ENCODE measurements around the gene GOLGA1. TPM values are rescaled to one million over a fixed set of nuclear protein-coding genes. Genes with fewer than 3 reads are reported as not detected.

GOLGA1 gene
- total and polyA plus RNA-seq, 2 of the 13 experiments (the other 11 are each of a cell fraction or from before 2014, with no cell fraction given): 12.7 to 15.9 TPM

GRCh38 chr9:124911766-124912165 lies 29.1 kb downstream of the GOLGA1 start:
- CTCF ChIA-PET (ENCODE audit: low intra/inter-chr PET ratio, low total read pairs): no interaction called here
- Histone ChIP-seq H3K9me3 (ENCODE audit: low read length) (no peaks in the 10 kb centered on the region), H3K27ac (ENCODE audit: extremely low read length, insufficient read depth, low read length) (no peak overlapping the region), H2AFZ (ENCODE audit: low read length) (no peak overlapping the region), H3K27me3 (ENCODE audit: control insufficient read depth in 1 of 2, insufficient read depth in 2 of 2, low read length in 2 of 2) (no peaks in the 10 kb centered on the region), H4K20me1 (ENCODE audit: insufficient read depth, low read length) (no peaks in the 10 kb centered on the region), H3K79me2 (ENCODE audit: insufficient read depth, low read length) (no peaks in the 10 kb centered on the region), H3K4me2 (ENCODE audit: low read depth, low read length) (no peak overlapping the region), H3K36me3 (replicated peaks in 1 of 2; ENCODE audit: control insufficient read depth in 1 of 2, insufficient read depth in 2 of 2, low read length in 2 of 2) (peaks cover 5 to 24% of the 10 kb centered on the region in 2 experiments; a peak in 4 of 5 replicates), H3K9ac (ENCODE audit: insufficient read depth, low read depth, low read length) (no peak overlapping the region), H3K4me3 (replicated peaks in 1 of 3; ENCODE audit: insufficient read depth in 1 of 3, low read depth in 2 of 3, low read length in 3 of 3) (no peak overlapping the region), H3K4me1 (ENCODE audit: insufficient read depth, low read length) (no peaks in the 10 kb centered on the region)
- DNase-seq (ENCODE audit: low spot score) (no peak), FAIRE-seq (no peak), ATAC-seq (no peak)
- in situ Hi-C loops (cut with HindIII; ENCODE audit: extremely low pct_ligation_motif_present, low pct_unique_long_range_greater_than_20kb) (no loop called here), intact Hi-C loops (cut with micrococcal nuclease; ENCODE audit: unreplicated experiment) (no loop called here)
- WGBS (ENCODE audit: low lambda C conversion rate): 93% methylated on average over 1 of the region's 1 CpG
- TF ChIP-seq PLRG1 (conservative IDR thresholded peaks at IDR 0.05) (no peak), SMYD3 (CRISPR knock-in tag; IDR thresholded peaks at IDR 0.05) (no peak), MTA3 (CRISPR knock-in tag; IDR thresholded peaks at IDR 0.05) (no peak), ZNF512B (CRISPR knock-in tag; IDR thresholded peaks at IDR 0.05; ENCODE audit: borderline replicate concordance) (no peak), CHCHD3 (CRISPR knock-in tag; IDR thresholded peaks at IDR 0.05) (no peak), ARNT (IDR thresholded peaks at IDR 0.05) (no peak)
- POLR2A ChIA-PET: interaction anchor here (1.3 kb wide), 1 partner anchor 14 kb away, joined by 3 read pairs; no protein-coding TSS in a partner anchor
- BruUV-seq (replicated peaks): no TSS peak

- H3K9ac ChIP-seq (ENCODE audit: insufficient read depth, low read depth, low read length): no peak overlapping the region
- FAIRE-seq (no peak), ATAC-seq (no peak), DNase-seq (ENCODE audit: low spot score) (no peak)
- H3K27ac ChIP-seq (ENCODE audit: extremely low read length, insufficient read depth, low read length): no peak overlapping the region
- intact Hi-C loops (cut with micrococcal nuclease; ENCODE audit: unreplicated experiment) (no loop called here), in situ Hi-C loops (cut with HindIII; ENCODE audit: extremely low pct_ligation_motif_present, low pct_unique_long_range_greater_than_20kb) (no loop called here)
- CTCF ChIA-PET (ENCODE audit: low intra/inter-chr PET ratio, low total read pairs): no interaction called here
- no peak overlapping the region for H3K4me2 ChIP-seq (ENCODE audit: low read depth, low read length)
- no peaks in the 10 kb centered on the region for H4K20me1 ChIP-seq (ENCODE audit: insufficient read depth, low read length)
- no TSS peak for BruUV-seq (replicated peaks)
- H3K4me3 ChIP-seq (replicated peaks in 1 of 3; ENCODE audit: insufficient read depth in 1 of 3, low read depth in 2 of 3, low read length in 3 of 3): no peak overlapping the region
- H3K27me3 ChIP-seq (ENCODE audit: control insufficient read depth in 1 of 2, insufficient read depth in 2 of 2, low read length in 2 of 2): no peaks in the 10 kb centered on the region
- no peaks in the 10 kb centered on the region for H3K79me2 ChIP-seq (ENCODE audit: insufficient read depth, low read length)
- 92% methylated on average over 2 of the region's 2 CpGs for WGBS (ENCODE audit: low lambda C conversion rate)
- no peaks in the 10 kb centered on the region for H3K4me1 ChIP-seq (ENCODE audit: insufficient read depth, low read length)
- no peak overlapping the region for H2AFZ ChIP-seq (ENCODE audit: low read length)
- POLR2A ChIA-PET: no interaction called here
- H3K36me3 ChIP-seq (replicated peaks in 1 of 2; ENCODE audit: control insufficient read depth in 1 of 2, insufficient read depth in 2 of 2, low read length in 2 of 2): peaks cover 3 to 20% of the 10 kb centered on the region in 2 experiments; a peak in 4 of 5 replicates
- no peaks in the 10 kb centered on the region for H3K9me3 ChIP-seq (ENCODE audit: low read length)
- no peak for TF ChIP-seq EEA1 (CRISPR knock-in tag; IDR thresholded peaks at IDR 0.05; ENCODE audit: borderline replicate concordance)
- TF ChIP-seq GZF1 (CRISPR knock-in tag; IDR thresholded peaks at IDR 0.05): no peak
- TF ChIP-seq RARG (CRISPR knock-in tag; IDR thresholded peaks at IDR 0.05; ENCODE audit: low read depth): no peak
- TF ChIP-seq NKX3-1 (CRISPR knock-in tag; IDR thresholded peaks at IDR 0.05): no peak
- TF ChIP-seq ZNF670 (CRISPR knock-in tag; IDR thresholded peaks at IDR 0.05; ENCODE audit: borderline replicate concordance): no peak
- no peak for TF ChIP-seq TBL1XR1 (IDR thresholded peaks at IDR 0.05; ENCODE audit: borderline replicate concordance, low read length, partially characterized antibody)
- TF ChIP-seq NCOA5 (CRISPR knock-in tag; IDR thresholded peaks at IDR 0.05): no peak
- TF ChIP-seq ZNF547 (CRISPR knock-in tag; IDR thresholded peaks at IDR 0.05): no peak
- TF ChIP-seq CENPX (CRISPR knock-in tag; IDR thresholded peaks at IDR 0.05): no peak
- TF ChIP-seq ZNF513 (CRISPR knock-in tag; conservative IDR thresholded peaks at IDR 0.05): no peak
Observed at GRCh38 chr9:124908098-124908497, 32.8 kb downstream of the GOLGA1 start.

All from HepG2 (cell line).